ENCODE results near the gene MICAL3.
A peak's percentile ranks its signal among the peaks of the same experiment; 100 is the strongest.
"Not testable (repeated sequence)": the region's sequence is repeated elsewhere in the genome, so short reads cannot be mapped to it uniquely, and the experiment has no call there.

The MICAL3 gene

DNA sequence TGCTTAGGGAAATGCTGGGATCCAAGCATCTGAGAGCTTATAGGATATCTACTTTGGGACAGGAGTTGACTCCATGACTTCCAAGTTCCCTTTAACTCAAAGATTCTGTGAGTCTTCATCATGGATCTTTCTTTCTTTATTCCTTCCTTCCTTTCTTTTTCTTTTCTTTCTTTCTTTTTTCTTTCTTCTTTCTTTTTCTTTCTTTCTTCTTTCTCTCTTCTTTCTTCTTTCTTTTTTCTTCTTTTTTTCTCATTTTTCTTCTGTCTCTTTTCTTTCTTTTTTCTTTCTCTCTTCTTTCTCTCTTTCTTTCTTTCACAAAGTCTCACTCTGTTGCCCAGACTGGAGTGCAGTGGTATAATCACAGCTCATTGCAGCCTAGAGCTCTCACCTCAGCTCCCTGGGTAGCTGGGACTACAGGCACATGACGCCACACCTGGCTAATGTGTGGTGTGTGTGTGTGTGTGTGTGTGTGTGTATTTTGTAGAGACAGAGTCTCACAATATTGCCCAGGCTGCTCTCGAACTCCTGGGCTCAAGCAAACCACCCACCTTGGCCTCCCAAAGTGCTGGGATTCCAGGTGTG, 5.4 kb upstream of the MICAL3 start:
- no peak for DNase-seq

DNA sequence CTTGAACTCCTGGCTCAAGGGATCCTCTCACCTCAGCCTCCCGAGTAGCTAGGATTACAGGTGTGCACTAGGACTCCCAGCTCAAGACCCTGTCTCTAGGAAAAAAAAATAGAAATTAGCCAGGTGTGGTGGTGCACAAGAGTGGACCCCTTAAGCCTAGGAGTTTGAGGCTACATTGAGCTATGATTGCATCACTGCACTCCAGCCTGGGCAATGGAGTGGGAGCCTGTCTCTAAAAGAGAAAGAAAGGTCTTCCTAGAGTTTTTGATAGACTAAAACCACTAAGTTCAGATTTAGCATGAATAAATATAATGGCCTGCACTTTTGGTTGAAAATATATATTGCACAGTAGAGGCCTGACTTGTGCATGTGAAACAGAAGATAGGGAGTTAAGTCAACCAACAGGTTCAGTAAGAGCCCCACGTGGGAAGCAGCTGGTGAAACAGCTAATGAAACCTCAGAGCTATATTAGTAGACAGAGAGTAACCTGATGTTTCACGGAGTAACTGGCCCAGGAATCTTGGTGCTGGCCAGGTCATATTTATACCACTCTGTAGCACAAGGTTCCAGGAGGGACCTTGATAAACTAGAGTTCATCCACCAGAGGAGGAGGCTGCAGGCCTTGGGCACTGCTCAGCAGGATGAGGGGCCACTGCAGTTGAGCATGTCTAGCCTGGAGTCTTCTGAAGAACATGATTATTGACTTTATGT, 4.6 kb upstream of the MICAL3 start:
- no peak for DNase-seq

DNA sequence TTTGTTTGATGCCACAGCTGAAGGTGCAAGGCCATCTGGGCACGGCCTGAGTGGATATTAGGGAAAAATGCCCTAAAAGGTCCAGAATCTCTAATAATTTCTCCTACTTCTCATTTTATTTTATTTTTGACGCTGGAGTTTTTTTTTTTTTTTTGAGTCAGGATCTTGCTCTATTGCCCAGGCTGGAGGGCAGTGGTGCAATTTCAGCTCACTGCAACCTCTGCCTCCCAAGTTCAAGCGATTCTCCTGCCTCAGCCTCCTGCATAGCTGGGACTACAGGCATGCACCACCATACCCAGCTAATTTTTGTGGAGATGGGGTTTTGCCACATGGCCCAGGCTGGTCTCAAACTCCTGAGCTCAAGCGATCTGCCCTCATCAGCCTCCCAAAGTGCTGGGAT, 1.5 kb upstream of the MICAL3 start:
- DNase-seq, result not testable (repeated sequence)

DNA sequence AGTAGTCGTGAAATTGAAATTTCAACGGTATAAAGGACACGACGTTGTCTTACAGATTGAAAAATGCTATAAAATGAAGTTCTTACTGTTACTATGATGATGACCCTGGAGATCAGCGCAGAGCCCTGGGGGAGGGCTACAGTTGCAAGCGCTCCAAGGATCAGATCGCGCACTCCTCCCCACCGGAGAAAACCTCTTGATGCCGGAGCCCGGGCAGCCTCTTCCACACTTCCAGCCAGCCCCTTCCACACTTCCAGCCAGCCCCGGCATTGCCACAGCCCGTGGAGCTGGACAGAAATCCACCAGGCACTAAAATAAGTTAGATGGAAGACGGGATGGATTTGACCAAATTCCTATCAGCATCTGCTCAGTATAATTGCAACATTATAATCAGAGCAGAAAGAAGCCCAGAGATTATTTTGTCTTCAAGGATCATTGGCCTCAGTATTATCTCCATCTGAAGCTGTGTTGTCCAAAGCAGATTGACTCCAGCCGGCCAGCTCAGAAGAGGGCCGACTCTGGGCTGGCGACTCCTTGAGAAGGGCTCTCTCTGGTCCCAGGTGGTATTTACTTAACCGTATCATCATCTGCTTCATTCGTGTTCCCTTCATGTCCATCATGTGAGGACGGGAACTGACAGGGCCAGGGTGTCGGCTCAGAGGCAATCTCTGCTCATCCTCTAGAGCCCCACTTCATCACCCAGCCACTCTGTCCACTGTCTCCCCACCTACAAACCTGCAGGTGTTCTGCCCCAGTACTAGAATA, 777 bp upstream of the MICAL3 start:
- DNase-seq, result no peak

DNA sequence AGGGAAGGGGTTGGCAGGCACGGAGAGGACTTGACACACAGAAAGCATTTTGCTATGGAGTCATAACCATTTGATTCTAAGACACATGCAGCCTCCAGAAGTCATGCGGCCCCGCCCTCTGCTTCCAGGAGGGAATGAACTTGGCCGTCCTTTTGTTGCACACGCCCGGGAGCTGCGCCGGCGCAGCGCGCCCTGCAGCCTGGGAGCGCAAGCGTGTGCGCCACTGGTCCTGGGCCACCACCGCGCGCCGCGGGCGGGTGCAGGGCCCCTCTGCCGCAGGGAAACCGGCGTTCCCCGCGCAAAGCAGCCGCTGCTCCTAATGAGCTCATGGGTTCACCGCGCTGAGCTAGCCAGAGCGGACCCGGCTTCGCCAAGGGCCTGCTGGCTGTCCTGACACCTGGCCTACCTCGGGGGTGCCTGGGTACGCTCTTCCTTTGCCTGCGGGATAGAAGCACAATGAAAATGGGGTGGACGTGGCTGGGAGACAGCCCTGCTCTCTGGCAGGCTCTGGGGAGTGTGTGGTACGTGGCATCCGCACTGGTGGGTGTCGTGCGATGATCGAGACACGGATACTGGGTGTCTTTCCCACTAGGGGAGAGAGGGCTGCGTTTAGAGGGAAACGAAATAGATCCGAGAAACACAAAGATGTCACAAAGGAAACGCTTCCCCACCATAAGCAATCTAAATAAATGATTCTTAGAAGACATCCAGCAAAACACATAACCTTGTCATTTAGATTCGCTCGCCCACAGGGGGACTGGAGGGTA, 669 bp downstream of the MICAL3 start:
- DNase-seq, result peak; percentile 6

DNA sequence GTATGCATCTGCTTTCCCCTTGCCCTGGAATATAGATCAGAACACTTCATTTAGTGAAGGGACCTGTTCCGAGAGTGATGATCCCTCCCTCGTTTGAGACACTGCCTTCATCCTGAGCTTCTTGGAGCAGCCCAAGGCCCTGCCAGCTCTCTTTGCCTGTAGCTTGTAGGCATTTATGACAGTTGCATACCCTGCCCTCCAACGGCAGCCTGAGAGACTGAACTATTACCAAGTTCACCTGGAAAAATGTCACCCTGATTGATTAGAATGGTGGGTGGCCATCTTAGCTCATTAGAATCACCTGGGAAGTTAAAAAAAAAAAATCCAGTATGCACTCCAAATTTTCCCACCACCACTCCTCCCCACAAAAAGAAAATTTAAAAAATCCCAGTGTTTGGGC, 1.5 kb downstream of the MICAL3 start:
- DNase-seq, result no peak

DNA sequence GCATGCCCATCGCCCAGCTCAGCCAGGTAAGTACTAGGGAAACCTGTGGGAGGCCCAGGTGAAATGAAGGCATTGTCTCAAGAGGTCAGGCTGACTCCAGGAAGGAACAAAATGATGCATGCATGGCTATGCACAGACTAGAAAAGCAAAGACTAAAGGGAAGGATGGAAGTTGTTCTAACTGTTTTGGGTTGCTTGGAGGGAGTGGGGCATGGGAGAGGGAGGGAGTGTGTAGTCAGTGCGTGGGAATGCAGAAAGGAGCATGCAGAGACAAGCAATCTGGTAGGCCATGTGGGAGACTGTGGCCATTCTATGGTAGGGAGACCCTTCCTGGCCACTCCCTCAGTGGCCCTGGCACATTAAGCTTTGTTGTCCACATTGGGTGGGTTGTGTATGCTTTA, 2.9 kb downstream of the MICAL3 start:
- no peak for DNase-seq

DNA sequence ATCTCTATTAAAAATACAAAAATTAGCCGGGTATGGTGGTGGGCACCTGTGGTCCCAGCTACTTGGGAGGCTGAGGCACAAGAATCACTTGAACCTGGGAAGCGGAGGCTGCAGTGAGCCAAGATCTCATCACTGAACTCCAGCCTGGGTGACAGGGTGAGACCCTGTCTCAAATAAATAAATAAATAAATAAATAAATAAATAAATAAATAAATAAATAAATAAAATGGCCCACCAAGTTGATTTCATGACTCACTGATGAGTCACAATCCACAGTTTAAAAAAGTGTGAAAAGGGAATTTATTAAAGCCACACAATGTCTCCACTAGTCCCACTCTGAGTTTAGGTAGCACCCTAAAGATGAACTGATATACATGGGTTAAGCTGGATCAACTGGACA, 3.6 kb downstream of the MICAL3 start:
- DNase-seq, result not testable (repeated sequence)

DNA sequence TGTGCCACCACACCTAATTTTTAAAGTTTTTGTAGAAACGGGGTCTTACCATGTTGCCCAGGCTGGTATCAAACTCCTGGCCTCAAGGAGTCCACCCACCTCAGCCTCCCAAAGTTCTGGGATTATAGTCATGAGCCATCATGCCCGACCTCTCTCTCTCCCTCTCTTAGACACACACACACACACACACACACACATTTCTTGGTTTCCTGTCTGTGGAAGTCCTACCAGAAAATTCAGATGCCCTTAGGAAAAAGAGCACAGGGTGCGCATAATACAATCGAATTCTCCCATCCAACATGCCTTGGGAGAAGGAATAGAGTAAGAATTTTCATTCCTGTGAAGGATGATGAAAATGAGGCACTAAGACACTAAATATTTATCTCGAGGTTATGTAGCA, 10.4 kb downstream of the MICAL3 start:
- DNase-seq, result no peak

DNA sequence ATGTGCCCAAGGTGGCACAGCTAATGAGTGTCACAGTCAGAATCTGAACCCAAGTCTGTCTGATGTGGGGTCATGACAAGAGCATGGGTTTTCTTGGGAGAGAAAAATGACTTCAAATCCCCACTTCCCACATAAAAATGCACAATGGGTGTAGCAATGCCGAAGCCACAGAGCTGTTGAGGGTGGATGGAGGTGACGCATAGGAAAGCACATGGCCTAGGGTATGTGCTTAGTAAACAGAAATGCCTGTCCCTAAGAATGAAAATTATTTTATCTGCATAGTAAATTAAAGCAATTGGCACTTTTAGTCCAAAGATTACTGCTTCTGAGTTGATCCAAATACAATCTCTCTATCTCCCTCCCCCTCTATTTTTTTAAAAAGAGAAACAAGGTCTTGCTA, 10.9 kb downstream of the MICAL3 start:
- DNase-seq, result no peak

DNA sequence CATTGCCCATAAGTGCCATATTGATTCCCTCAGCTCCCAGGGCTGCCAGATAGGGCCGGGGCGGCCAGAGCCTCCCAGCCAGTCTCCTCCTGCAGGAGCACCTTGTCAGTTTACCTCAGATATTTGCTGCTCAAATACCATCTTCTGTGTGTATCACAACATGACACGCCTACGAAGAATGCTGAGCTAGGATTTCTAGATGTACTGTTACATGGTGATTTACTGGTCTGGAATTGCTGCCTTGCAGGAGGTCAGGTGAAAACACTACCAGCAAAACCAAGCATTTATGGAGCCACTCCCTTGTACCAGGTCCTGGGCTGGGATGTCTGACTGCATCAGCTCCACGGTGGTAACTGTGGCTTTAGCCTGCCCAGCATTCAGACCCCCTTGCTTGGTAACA, 11.8 kb downstream of the MICAL3 start:
- no peak for DNase-seq

DNA sequence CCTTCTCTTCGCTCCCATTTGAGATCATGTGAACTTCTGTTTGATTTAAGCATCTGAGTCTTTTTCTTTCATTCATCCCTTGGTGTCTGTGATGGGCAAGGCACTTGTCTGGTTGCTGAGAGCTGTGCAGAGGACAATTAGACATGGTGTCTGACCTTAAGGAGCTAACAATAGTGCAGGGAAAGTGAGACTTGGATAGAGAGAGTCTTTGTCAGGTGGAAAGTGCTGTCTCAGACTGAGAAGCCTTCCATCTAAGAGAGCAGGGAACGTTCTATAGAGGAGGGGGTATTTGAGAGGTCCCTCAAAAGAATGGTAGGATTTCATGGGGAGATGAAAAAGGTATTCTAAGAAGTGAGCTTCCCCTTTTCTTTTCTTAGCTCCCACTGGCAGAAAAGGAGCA, 14.1 kb downstream of the MICAL3 start:
- DNase-seq, result no peak

DNA sequence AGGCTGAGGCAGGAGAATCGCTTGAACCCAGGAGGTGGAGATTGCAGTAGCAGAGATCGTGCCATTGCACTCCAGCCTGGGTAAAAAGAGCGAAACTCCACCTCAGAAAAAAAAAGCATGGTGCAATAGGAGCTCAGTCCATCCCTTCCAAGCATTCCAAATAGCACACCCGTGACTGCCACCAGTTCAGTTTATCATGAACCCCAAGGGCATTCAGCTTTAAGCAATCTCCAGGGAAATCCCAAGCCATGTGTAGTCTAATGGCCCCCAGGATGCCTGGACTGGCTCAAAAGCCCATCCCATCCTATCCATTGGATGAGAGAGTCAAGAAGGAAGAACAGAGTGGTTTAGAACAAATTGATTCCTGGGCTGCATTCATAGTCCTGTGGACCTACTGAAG, 16.2 kb downstream of the MICAL3 start:
- DNase-seq, result no peak

DNA sequence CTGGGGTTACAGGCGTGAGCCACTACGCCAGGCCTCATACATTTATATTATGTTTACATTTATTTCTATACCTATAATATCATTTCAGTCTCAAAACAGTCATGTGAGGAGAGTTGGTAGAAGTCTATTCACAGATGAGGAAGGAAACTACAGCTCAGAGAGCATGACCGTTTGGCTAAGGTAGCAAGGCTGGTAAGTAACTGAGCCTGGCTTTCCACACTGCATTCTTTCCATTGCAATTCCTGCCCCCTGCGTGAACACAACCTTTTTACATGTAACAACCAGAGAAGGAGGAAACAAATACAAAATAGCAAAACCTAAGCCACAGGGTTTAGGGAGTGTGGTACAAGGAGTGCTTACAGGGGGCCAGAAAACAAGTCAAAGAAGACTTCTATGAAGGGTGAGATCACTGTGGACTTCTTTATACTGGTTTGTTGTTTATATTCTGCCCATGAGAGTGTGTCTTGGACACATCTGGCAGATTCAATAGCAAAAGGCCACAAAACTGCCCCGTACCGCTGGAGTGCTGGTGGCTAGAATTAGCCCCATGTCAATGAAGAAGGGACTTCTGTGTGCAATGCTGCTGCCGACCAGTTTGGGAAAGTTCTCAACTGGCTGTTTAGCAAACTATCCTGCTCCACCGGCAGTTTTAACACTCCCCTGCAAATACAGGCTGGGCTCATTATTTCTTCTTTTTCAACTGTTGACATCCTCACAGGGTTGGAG, 19.0 kb downstream of the MICAL3 start:
- DNase-seq, result no peak

DNA sequence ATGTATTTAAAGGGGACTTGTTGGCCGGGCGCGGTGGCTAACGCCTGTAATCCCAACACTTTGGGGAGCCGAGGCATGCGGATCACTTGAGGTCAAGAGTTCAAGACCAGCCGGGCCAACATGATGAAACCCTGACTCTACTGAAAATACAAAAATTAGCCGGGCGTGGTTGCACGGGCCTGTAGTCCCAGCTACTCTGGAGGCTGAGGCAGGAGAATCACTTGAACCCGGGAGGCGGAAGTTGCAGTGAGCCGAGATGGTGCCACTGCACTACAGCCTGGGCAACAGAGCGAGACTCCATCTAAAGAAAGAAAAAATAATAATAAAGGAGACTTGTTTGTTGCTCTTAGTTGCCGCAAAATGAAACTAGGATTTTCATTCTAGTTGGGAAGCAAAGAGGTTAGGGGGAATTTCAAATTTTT, 22.5 kb downstream of the MICAL3 start:
- not testable (repeated sequence) for DNase-seq

DNA sequence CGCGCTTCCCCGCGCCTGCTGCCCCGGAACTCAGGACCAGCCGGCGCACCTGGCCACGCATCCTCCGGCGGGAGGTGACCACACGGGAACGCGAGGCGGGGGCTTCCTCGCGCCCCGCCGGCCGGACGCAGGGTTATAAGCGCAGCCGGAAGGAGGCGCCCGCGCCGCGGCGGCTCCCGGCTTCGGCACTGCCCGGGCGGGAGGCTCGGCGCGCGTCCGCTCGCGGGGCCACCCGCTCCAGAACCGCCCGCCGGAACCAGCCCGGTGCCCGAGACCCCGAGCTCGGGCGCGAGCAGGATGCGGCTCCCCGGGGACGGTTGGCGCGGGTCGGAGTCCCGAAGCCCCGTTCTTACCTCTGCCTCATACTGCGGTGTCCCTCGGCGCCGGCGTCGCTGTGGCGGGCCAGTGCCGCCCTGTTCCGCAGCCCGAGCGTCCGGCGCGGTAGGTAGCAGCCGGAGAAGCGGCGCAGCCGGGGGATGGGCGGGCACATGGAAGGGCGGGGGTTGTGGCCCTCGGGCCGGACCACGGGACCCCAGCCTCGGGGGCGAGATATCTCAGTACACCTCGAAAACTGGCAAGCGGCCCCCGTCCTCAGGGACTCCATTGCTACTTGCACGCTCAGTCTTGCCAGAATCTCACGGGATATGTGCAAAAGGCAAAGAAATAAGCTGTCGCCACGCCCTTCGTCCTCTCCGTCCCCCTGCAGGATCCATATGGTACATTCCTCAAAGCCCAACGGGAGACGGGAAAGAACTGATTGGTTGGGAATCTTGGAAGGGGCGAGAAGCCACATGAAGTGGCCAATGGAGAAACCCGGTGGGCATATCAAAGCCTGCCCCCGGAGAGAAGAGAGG, 23.1 kb downstream of the MICAL3 start:
- DNase-seq, result peak; percentile 61

DNA sequence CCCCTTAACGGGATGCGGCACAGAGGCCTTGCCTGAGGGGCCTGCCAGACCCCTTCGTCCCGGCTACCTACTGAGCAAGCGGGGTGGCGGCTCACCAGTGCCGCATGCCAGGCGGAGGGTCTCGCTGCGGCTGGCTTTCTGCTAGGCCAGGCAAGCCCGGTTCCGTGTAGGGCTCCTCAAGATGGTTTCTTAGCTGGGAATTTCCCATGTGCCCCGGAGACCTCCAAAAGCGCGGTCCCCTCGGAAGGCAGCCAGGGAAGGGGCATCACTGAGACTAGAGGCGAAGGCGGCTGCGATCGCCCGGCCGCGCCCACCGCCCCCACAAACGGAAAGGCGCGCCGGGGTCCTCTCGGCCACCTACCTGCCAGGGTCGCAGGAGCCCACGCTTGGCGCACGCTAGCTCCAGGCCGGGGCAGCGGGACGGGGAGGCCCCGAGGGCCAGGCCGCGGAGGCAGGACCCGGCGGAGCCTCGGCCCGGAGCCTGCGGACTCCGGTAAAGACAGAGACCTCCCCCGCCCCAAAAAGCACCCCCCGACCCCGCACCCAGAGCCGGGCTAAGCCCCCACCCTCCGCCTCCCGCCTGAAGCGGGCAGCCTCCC, 23.8 kb downstream of the MICAL3 start:
- DNase-seq, result peak; percentile 36

DNA sequence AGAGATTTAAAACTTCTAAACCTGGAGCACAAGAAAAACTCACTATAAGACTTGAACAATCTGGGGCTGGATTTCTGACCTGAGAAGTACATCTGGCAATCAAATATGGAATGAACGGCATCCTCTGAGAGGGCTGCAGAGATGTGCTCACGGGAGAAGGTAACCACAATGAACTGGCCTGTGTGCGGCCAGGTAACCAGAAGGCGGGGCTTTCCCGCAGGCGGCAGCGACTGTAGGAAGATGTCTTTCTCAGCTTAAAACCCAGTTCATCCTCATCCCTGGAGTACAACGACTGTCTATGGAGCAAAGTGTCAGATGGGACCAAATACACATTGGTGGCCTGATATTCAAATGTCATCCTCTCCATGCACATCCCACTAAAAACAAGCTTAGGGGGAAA, 24.5 kb downstream of the MICAL3 start:
- no peak for DNase-seq

DNA sequence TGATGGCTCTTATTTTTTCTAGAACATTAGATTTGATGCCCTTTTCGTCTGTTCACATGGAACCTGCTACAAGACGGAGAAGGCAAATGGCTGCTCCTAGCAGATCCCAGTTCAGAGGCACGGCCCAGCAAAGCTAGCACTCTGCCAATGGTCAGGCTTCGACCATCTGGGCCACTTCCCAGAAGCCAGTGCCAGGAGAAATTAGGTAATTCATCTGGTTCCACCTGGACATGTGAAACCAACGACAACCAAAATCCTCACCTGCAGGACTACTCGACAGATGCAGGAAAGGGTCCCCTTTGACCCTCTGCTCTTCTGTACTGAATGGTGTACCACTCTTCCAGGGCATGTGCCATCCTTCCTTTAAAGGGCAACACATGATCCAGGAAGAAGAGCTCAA, 25.4 kb downstream of the MICAL3 start:
- no peak for DNase-seq

DNA sequence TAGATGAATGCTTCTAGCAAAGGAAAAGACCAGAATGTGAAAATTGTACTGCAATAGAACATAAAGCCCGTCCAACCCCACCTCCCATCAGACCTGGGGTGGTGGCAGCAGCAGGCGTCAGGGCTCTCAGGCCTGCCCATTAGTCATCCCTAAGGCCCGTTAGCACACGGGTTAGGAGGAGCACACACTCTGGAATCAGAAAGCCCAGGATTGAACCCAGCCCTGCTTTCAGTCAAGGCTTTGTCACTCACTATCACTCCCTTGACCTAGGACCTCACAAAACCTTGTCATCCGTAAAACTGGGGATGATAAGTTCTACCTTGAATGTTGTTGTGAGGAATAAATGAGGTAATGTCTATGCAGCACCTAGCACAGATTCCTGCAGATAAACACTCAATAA, 26.9 kb downstream of the MICAL3 start:
- no peak for DNase-seq

DNA sequence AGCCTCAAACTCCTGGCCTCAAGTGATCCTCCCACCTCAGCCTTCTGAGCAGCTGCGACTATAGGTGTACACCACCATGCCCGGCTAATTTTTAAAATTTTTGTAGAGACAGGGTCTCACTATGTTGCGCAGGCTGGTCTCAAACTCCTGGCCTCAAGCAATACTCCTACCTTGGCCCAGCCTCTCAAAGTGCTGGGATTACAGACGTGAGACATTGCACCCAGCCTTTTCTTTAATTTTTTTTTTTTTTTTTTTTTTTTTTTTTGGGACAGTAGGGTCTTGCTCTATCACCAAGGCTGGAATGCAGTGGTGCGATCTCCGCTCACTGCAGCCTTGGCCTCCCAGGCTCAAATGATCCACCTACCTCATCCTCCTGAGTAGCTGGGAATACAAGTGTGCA, 29.1 kb downstream of the MICAL3 start:
- DNase-seq, result not testable (repeated sequence)

All from central memory CD4-positive, alpha-beta T cell (primary cell).